HTERT RPE-1 (cell line): ENCODE data around the gene TRAK2.
"Not testable (repeated sequence)": the region's sequence is repeated elsewhere in the genome, so short reads cannot be mapped to it uniquely, and the experiment has no call there.

Experiments
- in situ Hi-C: fragments of 300-500 bp; cut with MboI; formaldehyde crosslinking; loops from 4 replicates; pipeline ENCODE4 v1.14.3; 2020; ENCODE audit warnings: low sequenced_read_pairs

Gene TRAK2

DNA sequence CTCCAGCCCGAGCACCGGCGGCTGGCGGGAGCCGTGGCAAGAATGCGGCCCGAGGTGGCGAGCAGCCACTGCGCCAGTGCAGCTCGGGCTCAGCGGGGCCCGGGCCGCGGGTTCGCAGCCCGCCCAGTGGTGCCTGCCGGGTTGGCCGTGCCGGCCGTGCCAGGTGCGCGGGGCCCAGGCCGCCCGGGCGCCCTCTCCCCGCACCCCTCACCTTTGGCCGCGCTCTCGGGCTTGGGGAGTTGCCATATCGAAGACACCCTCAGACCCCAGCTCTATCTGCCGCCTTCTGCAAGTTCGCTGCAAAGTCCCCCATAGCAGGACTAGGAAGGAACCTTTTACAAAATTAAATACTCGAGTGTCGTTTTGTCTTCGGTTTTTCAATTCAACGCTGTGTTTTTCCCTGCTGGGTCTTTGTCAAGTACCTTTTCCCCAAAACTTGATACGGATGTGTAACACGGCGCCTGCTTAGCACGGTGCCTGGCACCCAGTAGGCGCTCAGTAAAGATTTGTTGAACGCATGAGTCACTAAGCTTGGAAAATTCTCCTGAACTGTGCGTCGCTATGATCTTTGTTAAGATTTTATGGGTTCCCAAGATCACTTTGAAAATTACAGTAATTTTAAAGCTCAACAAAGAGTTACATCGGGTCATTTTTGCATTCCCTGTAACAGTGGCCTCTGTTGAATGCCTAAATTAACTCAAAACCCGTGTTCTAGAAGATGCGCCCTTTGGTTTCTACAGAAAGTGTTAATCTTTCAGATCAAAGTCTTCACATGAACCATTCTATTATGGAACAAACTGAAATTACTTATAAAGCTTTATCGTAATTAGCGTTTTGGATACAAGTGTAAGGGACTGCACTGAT, 1.0 kb upstream of the TRAK2 start:
- in situ Hi-C loops = no loop called here

DNA sequence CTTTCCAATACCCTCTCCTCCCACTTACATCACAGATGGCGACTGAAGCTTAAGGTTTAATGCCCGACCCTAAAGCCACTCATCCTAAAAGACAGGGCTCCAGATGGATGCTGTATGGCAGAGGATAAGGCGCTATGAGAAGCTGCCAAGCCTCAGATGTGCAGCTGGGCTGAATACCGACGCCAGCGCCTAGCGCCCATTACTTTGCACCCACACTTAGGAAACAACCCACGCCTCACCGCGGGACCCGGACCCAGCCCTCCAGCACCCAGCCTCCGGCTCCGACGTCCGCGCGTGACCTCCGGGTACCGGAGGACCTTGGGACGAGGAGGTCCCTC, 335 bp downstream of the TRAK2 start:
- in situ Hi-C loops = no loop called here

DNA sequence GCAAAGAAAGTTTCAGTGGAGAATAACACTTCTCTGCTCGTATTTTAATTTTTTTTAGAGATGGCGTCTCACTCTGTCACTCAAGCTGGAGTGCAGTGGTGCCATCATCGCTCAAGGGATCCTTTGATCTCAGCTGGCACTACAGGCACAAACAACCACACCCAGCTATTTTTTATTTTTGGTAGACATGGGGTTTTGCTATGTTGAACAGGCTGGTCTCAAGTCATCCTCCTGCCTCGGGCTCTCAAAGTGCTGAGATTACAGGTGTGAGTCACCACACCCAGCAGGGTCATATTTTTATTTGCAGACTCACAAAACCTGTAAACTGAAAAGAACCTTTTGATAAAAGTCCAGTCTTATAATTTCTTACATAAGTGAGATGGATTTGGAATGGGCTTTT, 2.6 kb downstream of the TRAK2 start:
- in situ Hi-C loops = no loop called here

DNA sequence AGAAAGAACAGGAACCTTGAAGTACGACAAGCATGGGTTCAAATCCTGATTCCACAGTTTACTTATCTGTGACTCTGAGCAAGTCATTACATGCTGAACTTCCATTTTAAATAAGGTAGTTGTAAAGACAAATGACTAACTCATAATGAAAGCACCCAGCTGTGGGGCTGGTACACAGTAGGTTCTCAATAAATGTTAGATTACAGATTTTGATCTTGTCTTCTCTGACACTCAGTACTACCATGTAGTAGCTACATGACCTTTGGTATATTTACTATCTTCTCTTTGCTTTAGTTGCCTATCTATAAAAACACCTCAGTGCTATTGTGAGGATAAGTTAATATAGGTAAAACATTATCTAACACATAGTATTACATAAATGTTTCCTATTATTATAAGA, 3.2 kb downstream of the TRAK2 start:
- in situ Hi-C loops = no loop called here

DNA sequence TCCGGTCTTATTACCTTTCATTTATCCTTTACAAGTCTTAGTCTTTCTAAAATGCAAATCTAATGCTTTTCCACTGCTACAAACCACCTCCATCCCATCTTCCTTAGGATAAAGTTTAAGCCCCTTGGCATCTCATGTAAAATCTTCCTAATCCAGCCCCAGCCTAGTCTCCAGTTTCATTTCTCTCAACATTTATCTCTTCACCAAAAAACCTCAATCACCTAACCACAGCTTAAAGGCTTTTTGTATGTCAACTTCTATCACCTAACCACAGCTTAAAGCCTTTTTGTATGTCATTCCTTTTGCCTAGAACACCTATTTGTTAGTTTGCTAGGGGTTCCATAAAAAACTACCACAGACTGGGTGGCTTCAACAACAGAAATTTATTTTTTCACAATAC, 4.2 kb downstream of the TRAK2 start:
- in situ Hi-C loops = no loop called here

DNA sequence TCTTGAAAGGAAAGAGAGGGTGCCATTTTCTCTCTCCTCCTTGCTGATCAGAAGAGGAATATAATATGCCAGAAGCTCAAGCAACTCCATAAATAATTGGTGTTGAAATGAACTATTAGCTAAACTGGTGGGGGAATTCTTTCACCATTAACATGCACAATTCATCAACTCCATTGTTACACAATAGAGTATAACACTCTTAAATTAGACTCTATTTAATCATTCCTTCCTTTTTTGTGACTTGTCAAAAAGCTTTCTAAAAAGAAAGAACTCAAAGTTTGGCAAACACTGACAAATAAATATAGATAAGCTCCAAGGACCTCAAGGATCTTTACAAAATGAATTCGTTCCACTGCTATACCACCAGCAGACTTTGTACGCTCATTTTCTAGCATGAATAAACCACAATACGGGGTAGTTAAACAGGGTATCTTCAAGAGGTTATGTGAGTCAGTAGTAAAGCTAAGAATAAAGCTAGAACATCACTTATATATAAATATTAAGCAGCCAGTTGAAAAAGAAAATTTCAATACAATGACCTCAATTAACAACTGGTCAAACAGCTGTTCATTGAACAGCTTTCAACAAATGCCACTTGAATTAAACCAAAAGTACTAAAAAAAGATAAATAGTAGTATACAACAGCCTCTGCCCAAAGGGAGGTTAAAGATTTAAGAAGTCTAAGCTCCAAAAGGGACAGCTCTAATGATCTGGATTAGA, 6.4 kb downstream of the TRAK2 start:
- in situ Hi-C loops = no loop called here

DNA sequence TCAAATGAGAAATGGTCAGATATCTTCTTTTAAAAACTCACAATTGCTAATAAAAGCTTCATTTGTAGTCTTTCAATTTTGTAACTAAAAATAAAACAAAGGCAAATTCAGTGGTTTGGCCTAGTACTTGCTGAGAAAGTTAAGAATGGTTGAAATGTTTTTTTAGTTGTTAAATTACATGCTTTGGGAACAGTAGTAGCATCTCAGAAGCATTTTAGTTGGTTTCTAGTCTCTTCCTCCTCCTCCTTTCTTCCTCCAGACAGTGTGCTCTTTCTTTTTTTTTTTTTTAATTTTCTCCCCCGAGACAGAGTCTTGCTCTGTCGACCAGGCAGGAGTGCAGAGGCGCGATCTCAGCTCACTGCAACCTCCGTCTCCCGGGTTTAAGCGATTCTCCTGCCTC, 9.8 kb downstream of the TRAK2 start:
- in situ Hi-C loops = no loop called here

DNA sequence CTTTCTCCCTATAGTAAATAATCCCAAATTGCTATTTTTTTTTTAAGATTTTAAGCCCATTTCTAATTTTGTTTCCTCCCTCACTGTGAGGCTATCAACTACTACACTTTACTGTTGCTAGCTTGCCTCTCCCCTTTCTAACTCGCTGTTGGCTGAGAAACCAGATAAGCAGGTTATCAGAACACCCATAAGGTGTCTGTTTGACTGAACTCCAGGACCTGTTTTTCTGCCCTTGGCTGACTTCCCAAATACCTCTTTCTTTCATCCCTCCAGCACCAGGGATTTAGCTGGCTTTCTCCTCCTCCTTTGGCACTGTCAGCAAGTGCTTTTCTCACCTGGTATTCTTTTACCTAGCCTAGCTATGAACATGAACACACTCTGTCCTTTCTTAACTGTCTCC, 11.1 kb downstream of the TRAK2 start:
- in situ Hi-C loops = no loop called here

DNA sequence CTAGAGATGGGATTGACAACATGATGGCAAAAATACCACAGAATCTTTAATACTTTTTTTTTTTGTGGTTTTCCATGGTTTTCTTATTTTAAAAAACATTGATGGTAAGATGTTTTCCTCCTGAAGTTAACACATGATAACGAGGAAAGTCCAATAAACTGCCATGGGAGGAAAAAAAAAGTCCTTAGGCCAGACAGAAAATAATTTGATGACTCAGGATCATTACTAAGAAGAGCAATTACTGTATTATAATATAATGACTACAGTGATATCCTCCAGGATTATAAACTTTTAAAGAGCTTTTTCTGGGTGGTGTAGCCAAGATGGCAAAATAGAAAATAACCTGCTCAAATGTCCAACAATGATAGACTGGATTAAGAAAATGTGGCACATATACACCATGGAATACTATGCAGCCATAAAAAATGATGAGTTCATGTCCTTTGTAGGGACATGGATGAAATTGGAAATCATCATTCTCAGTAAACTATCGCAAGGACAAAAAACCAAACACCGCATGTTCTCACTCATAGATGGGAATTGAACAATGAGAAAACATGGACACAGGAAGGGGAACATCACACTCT, 11.8 kb downstream of the TRAK2 start:
- in situ Hi-C loops = not testable (repeated sequence)

DNA sequence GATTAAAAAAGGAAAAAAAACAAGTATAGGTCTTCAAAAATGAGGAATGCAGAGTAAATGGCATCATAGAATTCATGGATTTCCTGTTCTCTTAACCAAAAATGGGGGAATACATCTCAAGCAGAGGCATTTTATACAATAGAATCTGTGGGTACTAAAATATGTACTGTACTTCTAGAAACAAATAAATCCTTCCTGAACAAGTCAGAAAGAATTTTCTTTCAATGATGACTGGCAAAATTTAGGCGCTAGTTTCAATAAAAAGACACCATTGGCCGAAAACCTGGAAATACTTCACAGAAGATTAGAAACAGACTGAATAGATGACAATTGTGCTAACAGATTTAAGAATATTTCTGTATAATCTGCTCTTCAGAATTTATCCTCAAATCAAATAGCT, 15.1 kb downstream of the TRAK2 start:
- in situ Hi-C loops = no loop called here

DNA sequence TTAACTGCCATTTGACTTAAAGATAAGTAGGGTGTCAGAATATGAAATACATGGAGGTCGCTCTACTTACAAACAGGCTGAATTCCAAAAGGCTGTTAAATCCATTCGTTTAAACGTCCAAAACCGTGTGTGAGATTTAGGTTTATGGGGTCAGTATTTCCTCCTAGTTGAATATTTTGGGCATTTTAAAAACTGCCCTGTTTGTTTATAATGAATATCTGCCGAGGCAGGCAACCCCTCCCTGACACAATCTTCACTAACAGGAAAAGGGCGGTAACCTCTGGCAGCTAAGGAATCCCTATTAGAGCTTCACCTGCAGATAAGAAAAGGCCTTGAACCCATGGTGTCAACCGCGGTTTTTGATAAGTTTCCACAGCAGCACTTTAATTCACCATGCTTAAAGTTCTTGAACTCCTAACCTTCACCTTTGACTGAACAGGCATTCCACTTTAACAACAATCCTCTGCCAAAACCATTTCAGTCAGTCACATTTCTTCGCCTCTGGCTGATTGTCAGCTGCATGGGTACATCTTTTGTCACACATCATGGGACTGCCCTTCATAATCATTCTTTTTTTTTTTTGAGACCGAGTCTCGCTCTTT, 17.8 kb downstream of the TRAK2 start:
- in situ Hi-C loops = no loop called here

DNA sequence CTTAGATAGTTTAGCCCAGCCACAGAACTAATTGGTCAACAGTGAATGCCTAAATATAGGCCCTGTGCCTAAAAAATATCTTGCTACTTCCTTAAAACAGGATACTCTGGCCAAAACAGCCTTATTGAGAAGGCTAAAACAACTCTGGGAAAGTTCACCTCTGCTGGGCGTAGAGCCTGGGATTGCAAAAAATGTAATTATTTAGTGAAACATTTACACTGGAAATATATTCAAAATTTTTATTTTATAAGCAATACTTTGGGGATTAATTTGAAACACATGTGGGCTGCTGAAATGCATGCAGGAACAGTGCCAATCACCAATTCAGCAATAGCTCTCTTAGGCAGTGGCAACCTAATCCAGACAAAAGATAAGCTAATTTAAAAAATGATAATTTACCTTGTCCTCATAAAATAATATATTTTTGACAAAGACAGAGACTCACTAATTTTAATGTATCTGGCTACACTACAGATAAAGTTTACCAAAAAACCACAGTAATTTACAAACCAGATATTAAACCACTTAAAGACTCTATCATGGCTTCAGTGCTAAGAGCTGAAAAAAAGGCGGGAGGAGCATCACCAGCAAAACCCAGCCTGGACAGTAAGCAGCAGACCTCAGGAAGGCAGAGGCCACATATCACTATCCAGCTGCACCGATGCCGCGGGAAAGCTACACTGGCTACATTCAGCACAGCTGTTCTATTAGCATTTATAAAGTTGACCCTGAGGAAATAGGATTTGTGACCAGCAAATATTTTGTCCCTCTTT, 18.5 kb downstream of the TRAK2 start:
- in situ Hi-C loops = no loop called here

DNA sequence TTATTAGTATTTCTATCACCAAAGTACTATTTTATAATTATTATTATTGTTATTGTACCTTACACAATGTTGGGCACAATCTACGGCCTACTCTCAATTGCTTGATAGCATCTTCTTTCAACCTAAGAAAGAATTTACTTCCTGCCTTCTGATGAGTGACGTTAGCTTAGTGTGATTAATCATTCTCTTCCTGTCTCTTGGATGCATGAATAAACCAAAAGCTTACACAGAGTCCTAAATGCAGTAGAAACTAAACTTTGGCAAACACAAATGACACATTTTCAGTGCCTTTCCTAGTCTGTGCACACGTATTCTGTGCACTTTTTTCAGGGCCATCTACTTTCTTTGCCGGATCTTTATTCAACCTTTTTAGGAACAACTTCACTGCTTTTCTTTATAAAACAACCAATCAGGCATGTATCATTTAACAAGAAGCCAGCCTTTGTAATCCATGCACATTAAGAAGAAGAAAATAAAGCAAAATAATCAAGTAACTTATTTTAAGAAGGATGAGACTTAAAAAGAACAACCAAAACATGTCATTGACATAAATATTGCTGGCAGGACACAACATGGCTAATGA, 19.1 kb downstream of the TRAK2 start:
- in situ Hi-C loops = no loop called here

DNA sequence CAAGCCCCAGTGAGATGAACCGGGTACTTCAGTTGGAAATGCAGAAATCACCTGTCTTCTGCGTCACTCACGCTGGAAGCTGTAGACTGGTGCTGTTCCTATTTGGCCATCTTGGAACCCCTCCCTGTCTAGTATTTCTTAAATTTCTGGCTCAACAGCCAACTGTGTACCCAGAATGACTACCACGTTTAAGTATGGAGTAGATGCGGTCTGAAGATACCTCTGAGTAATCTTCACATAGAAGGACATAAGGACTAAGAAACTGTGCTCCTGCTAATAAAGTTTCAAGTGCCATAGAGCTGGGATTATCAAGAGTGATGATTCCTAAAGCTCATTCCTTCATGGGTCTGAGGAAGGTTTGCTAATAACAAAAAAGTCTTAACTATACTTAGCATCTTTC, 20.4 kb downstream of the TRAK2 start:
- in situ Hi-C loops = no loop called here

DNA sequence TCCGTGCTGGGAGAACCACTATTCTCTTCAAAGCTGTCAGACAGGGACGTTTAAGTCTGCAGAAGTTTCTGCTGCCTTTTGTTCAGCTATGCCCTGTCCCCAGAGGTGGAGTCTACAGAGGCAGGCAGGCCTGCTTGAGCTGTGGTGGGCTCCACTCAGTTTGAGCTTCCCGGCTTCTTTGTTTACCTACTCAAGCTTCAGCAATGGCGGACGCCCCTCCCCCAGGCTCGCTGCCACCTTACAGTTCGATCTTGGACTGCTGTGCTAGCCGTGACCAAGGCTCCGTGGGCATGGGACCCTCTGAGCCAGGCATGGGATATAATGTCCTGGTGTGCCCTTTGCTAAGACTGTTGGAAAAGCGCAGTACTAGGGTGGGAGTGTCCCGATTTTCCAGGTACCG, 20.9 kb downstream of the TRAK2 start:
- in situ Hi-C loops = not testable (repeated sequence)

DNA sequence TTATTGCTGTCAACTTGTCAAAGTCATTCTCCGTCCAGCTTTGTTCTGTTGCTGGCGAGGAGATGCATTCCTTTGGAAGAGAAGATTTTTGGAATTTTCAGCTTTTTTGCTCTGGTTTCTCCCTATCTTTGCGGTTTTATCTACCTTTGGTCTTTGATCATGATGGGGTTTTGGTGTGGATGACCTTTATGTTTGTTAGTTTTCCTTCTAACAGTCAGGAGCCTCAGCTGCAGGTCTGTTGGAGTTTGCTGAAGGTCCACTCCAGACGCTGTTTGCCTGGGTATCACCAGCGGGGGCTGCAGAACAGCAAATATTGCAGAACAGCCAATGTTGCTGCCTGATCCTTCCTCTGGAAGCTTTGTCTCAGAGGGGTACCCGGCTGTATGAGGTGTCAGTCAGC, 21.4 kb downstream of the TRAK2 start:
- in situ Hi-C loops = not testable (repeated sequence)

DNA sequence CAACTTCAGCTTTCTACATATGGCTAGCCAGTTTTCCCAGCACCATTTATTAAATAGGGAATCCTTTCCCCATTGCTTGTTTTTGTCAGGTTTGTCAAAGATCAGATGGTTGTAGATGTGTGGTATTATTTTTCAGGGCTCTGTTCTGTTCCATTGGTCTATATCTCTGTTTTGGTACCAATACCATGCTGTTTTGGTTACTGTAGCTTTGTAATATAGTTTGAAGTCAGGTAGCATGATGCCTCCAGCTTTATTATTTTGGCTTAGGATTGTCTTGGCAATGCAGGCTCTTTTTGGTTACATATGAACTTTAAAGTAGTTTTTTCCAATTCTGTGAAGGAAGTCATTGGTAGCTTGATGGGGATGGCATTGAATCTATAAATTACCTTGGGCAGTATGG, 22.9 kb downstream of the TRAK2 start:
- in situ Hi-C loops = not testable (repeated sequence)

DNA sequence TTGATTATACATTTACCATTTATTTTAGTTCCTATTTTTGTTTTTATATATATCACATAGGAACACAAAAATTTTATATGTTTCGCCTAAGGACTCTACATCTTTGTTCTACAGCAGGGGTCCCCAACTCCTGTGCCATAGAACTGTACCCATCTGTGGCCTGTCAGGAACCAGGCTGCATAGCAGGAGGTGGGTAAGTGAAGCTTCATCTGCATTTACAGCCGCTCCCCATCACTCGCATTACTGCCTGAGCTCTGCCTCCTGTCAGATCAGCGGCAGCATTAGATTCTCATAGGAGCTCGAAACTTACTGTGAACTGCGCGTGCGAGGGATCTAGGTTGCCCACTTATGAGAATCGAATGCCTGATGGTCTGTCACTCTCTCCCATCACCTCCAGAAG, 25.3 kb downstream of the TRAK2 start:
- in situ Hi-C loops = no loop called here

DNA sequence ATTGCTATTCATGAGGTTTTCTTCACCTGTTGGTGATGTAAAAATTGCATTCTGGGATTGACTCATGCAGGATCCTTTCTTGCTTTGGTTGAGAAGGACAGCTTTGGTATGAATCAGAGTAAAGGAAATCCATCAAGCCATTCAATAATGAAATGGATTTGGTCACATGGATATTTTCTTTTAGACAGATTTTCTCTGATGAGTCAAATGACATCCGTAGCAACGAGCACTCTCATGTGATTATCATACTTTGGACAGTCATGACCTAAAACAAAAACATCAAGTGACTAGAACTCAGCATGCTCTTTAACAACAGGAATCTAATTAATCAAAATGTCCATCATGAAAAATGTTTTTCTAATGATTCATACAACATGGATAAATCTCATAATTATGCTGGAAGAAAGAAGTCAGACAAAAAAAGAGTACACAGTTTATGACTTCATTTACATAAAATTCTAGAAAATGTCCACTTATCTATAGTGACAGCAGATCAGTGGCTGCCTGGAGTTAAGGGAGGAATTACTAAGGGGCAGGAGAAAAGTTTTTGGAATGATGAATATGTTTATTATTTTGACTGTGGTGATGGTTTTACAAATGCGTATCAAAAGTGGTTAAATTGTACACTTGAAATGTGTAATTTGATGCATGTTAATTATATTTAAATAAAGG, 30.7 kb downstream of the TRAK2 start:
- in situ Hi-C loops = no loop called here

DNA sequence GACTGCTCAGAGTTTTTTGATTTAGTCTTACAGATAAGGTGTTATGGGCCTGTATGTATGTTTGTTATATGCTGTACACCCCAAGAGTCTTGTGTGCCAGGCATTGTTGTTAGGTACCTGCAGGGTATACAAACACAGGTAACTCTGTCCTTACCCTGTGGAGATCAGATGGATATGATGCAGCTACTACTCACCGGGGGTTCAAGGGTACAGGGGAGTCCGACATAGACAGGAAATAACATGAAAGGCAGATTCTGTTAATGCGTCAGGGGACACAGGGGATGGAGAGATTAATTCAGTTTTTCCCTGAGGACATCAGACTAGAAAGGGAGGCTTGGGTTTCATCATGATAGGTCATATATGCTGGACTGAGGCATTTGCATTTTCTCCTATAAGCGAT, 31.3 kb downstream of the TRAK2 start:
- in situ Hi-C loops = no loop called here
